HG02763 (cell line): ENCODE data around the gene PCDHGB6.
"Not testable (repeated sequence)": the region's sequence is repeated elsewhere in the genome, so short reads cannot be mapped to it uniquely, and the experiment has no call there.

ENCODE experiments used
- ATAC-seq: cut with Tn5 transposase; IDR thresholded peaks from one replicate; pipeline ENCODE4 v1.9.1; 2021; ENCODE audit warnings: mild to moderate bottlenecking, moderate library complexity; ENCODE audit not compliant: unreplicated experiment

Gene PCDHGB6

GRCh38 chr5:141388661-141389060 lies 19.2 kb upstream of the PCDHGB6 start:
- no peak for ATAC-seq

GRCh38 chr5:141389153-141390042 lies 18.4 kb upstream of the PCDHGB6 start:
- no peak for ATAC-seq

GRCh38 chr5:141392429-141393198 lies 15.2 kb upstream of the PCDHGB6 start, which contains the start of gene PCDHGA8:
Gene PCDHGA8, plus strand, starts transcription at chr5:141392633. Its CDS starts 181 bp downstream, at chr5:141392814.
- no peak for ATAC-seq

- ATAC-seq, result no peak
Observed at GRCh38 chr5:141393267-141393666, 14.6 kb upstream of the PCDHGB6 start.

GRCh38 chr5:141394401-141395187 lies 13.2 kb upstream of the PCDHGB6 start:
- not testable (repeated sequence) for ATAC-seq

- ATAC-seq, result peak; percentile 98
Observed at GRCh38 chr5:141397756-141398551, 9.9 kb upstream of the PCDHGB6 start, which contains the start of gene PCDHGB5. Gene PCDHGB5, plus strand, starts transcription at chr5:141397947. Its CDS starts 181 bp downstream, at chr5:141398128.

GRCh38 chr5:141398608-141399007 lies 9.2 kb upstream of the PCDHGB6 start:
- ATAC-seq, result no peak

GRCh38 chr5:141399555-141400258 lies 8.1 kb upstream of the PCDHGB6 start:
- ATAC-seq, result no peak

GRCh38 chr5:141402553-141403243 lies 5.1 kb upstream of the PCDHGB6 start, which contains the start of gene PCDHGA9:
Gene PCDHGA9, plus strand, starts transcription at chr5:141402778. Its CDS starts 175 bp downstream, at chr5:141402953.
- ATAC-seq, result no peak

- ATAC-seq, result no peak
Observed at GRCh38 chr5:141403387-141403786, 4.4 kb upstream of the PCDHGB6 start.

- ATAC-seq, result no peak
Observed at GRCh38 chr5:141409598-141410306, 1.9 kb downstream of the PCDHGB6 start.

- ATAC-seq, result no peak
Observed at GRCh38 chr5:141411575-141411974, 3.8 kb downstream of the PCDHGB6 start.

- peak; percentile 57 for ATAC-seq
Observed at GRCh38 chr5:141412854-141413539, 5.2 kb downstream of the PCDHGB6 start, which contains the start of gene PCDHGA10. Gene PCDHGA10, plus strand, starts transcription at chr5:141412987. Its CDS starts 189 bp downstream, at chr5:141413176.

GRCh38 chr5:141413540-141414069 lies 5.8 kb downstream of the PCDHGB6 start:
- ATAC-seq, result no peak

- ATAC-seq, result not testable (repeated sequence)
Observed at GRCh38 chr5:141414548-141415274, 6.9 kb downstream of the PCDHGB6 start.

GRCh38 chr5:141415275-141415618 lies 7.4 kb downstream of the PCDHGB6 start:
- ATAC-seq, result not testable (repeated sequence)
